H9 (cell line): Measurements from ENCODE around the gene NRXN3. TPM values are rescaled to one million over a fixed set of nuclear protein-coding genes. Genes with fewer than 3 reads are reported as not detected.

ENCODE experiments used
- DNase-seq: peaks from one replicate; pipeline ENCODE4 v3.0.0-alpha.2; 2017
- H2AFZ ChIP-seq: one replicate; pipeline ENCODE4 v1.6.1; 2013; ENCODE audit warnings: mild to moderate bottlenecking, low read length, control low read depth, moderate library complexity
- H2AK5ac ChIP-seq: 2 replicates; pipeline ENCODE4 v1.6.1; 2013; ENCODE audit warnings: low read length, control low read depth, mixed read lengths; ENCODE audit not compliant: insufficient read length
- H2BK120ac ChIP-seq: one replicate; pipeline ENCODE4 v1.6.1; 2013; ENCODE audit warnings: low read depth, mild to moderate bottlenecking, low read length, control low read depth, inconsistent platforms; ENCODE audit not compliant: poor library complexity, severe bottlenecking
- H2BK12ac ChIP-seq: 2 replicates; pipeline ENCODE4 v1.6.1; 2013; ENCODE audit warnings: low read length, control low read depth, mixed read lengths, low read depth; ENCODE audit not compliant: insufficient read length
- H2BK15ac ChIP-seq: 2 replicates; pipeline ENCODE4 v1.6.1; 2013; ENCODE audit warnings: low read depth, low read length, control low read depth
- H2BK20ac ChIP-seq: one replicate; pipeline ENCODE4 v1.6.1; 2013; ENCODE audit warnings: low read depth, mild to moderate bottlenecking, low read length, control low read depth, inconsistent platforms; ENCODE audit not compliant: poor library complexity, severe bottlenecking
- H2BK5ac ChIP-seq: 2 replicates; pipeline ENCODE4 v1.6.1; 2013; ENCODE audit warnings: low read length, control low read depth, mixed read lengths; ENCODE audit not compliant: insufficient read length
- H3K14ac ChIP-seq: 2 replicates; pipeline ENCODE4 v1.6.1; 2013; ENCODE audit warnings: low read length, control low read depth; ENCODE audit not compliant: insufficient read depth
- H3K18ac ChIP-seq: 2 replicates; pipeline ENCODE4 v1.6.1; 2013; ENCODE audit warnings: low read depth, mild to moderate bottlenecking, mixed read lengths, low read length, control low read depth; ENCODE audit not compliant: insufficient read length
- H3K23ac ChIP-seq: 2 replicates; pipeline ENCODE4 v1.6.1; 2013; ENCODE audit warnings: low read length, control low read depth, mixed read lengths, low read depth; ENCODE audit not compliant: insufficient read length
- H3K23me2 ChIP-seq: 2 replicates; pipeline ENCODE4 v1.6.1; 2013; ENCODE audit warnings: low read depth, mild to moderate bottlenecking, mixed read lengths, low read length, control low read depth; ENCODE audit not compliant: insufficient read length, poor library complexity, severe bottlenecking
- H3K27ac ChIP-seq: 2 replicates; pipeline ENCODE4 v1.5.1; 2013; ENCODE audit warnings: low read length, control low read depth, mixed read lengths, low read depth; ENCODE audit not compliant: insufficient read length
- H3K27me3 ChIP-seq: 2 replicates; pipeline ENCODE4 v1.6.1; 2013; ENCODE audit warnings: low read length, control low read depth, inconsistent platforms; ENCODE audit not compliant: insufficient read depth
- H3K4ac ChIP-seq: 2 replicates; pipeline ENCODE4 v1.6.1; 2013; ENCODE audit warnings: low read depth, mild to moderate bottlenecking, control low read depth, inconsistent platforms, low read length, moderate library complexity
- H3K4me1 ChIP-seq: 2 replicates; pipeline ENCODE4 v1.6.1; 2013; ENCODE audit warnings: low read length, control low read depth, inconsistent platforms; ENCODE audit not compliant: insufficient read depth
- H3K4me2 ChIP-seq: 2 replicates; pipeline ENCODE4 v1.6.1; 2013; ENCODE audit warnings: low read length, control low read depth, mixed read lengths; ENCODE audit not compliant: insufficient read length, insufficient read depth
- H3K56ac ChIP-seq: 2 replicates; pipeline ENCODE4 v1.6.1; 2013; ENCODE audit warnings: low read depth, mild to moderate bottlenecking, mixed read lengths, low read length, control low read depth; ENCODE audit not compliant: insufficient read length
- H3K79me1 ChIP-seq: 2 replicates; pipeline ENCODE4 v1.6.1; 2013; ENCODE audit warnings: low read depth, mild to moderate bottlenecking, moderate library complexity, low read length, control low read depth, inconsistent platforms; ENCODE audit not compliant: insufficient read depth, poor library complexity, severe bottlenecking
- H3K79me2 ChIP-seq: 2 replicates; pipeline ENCODE4 v1.6.1; 2013; ENCODE audit warnings: low read length, control low read depth, inconsistent platforms; ENCODE audit not compliant: insufficient read depth
- H3K9ac ChIP-seq: 2 replicates; pipeline ENCODE4 v1.6.1; 2013; ENCODE audit warnings: low read length, control low read depth, mixed read lengths; ENCODE audit not compliant: insufficient read length; ENCODE audit errors: extremely low read depth
- H3K9me3 ChIP-seq: one replicate; pipeline ENCODE4 v1.6.1; 2013; ENCODE audit warnings: low read depth, low read length, inconsistent platforms; ENCODE audit not compliant: control insufficient read depth
- H3T11ph ChIP-seq: one replicate; pipeline ENCODE4 v1.6.1; 2013; ENCODE audit warnings: mild to moderate bottlenecking, low read length, control low read depth, inconsistent platforms
- H4K20me1 ChIP-seq: one replicate; pipeline ENCODE4 v1.6.1; 2013; ENCODE audit not compliant: control insufficient read depth, insufficient read length, insufficient read depth
- H4K5ac ChIP-seq: 2 replicates; pipeline ENCODE4 v1.6.1; 2013; ENCODE audit warnings: low read depth, mild to moderate bottlenecking, mixed read lengths, low read length, control low read depth; ENCODE audit not compliant: insufficient read length
- H4K8ac ChIP-seq: replicated peaks from 2 replicates; pipeline ENCODE4 v1.6.1; 2013; ENCODE audit warnings: low read length, control low read depth, mixed read lengths, low read depth; ENCODE audit not compliant: insufficient read length
- H4K91ac ChIP-seq: 2 replicates; pipeline ENCODE4 v1.6.1; 2013; ENCODE audit warnings: low read depth, mild to moderate bottlenecking, moderate library complexity, mixed read lengths, low read length, control low read depth; ENCODE audit not compliant: insufficient read length
- H3K27ac Mint-ChIP-seq, 3 experiments: 2 replicates in 2 of 3; 3 replicates in 1 of 3; pipeline ENCODE4 v1.8.0; 2020 to 2021; ENCODE audit warnings: mixed read lengths in 3 of 3, mild to moderate bottlenecking in 1 of 3, moderate library complexity in 1 of 3
- H3K27me3 Mint-ChIP-seq: 2 replicates; pipeline ENCODE4 v1.8.0; 2021; ENCODE audit warnings: low read depth, mild to moderate bottlenecking, moderate library complexity, mixed read lengths
- H3K36me3 Mint-ChIP-seq, 3 experiments: 2 replicates in 2 of 3; 3 replicates in 1 of 3; pipeline ENCODE4 v1.8.0; 2020 to 2021; ENCODE audit warnings: low read depth in 3 of 3, mixed read lengths in 3 of 3; ENCODE audit not compliant: insufficient read depth in 1 of 3
- H3K4me1 Mint-ChIP-seq, 2 experiments: 2 replicates each; pipeline ENCODE4 v1.8.0; 2020; ENCODE audit warnings: mixed read lengths in 2 of 2
- H3K4me3 Mint-ChIP-seq, 2 experiments: 2 replicates in 1 of 2; 3 replicates in 1 of 2; pipeline ENCODE4 v1.8.0; 2020 to 2021; ENCODE audit warnings: mild to moderate bottlenecking in 2 of 2, mixed read lengths in 2 of 2, moderate library complexity in 1 of 2
- H3K9me3 Mint-ChIP-seq, 2 experiments: 2 replicates in 1 of 2; 3 replicates in 1 of 2; pipeline ENCODE4 v1.8.0; 2020; ENCODE audit warnings: mild to moderate bottlenecking in 2 of 2, mixed read lengths in 2 of 2, moderate library complexity in 1 of 2
- CTCF ChIP-seq: fragments of 200-600 bp; sonication (generic); conservative IDR thresholded peaks from 3 replicates; pipeline ENCODE4 v1.8.0; 2021; ENCODE audit warnings: antibody characterized with exemption, mild to moderate bottlenecking
- WGBS: extraction: QIAGEN DNeasy Blood & Tissue Kit; methylation state at CpG from one replicate; pipeline ENCODE4 v1.1.7; 2013; ENCODE audit warnings: missing lambda C conversion rate, low lambda C conversion rate, mixed read lengths; ENCODE audit not compliant: insufficient read length; ENCODE audit errors: extremely low coverage; 5-methylcytosine and 5-hydroxymethylcytosine counted together
- total RNA-seq: library from RNA; stranded (reverse); gene quantifications from 2 replicates; pipeline ENCODE4 v1.2.1, GENCODE V29; 2021

Gene NRXN3
- total RNA-seq, 1 experiment from 2014 or later: 1.8 TPM

- Histone ChIP-seq H3K23ac (no peak overlapping the region), H3K18ac (no peak overlapping the region), H2AFZ (no peak overlapping the region), H3K9ac (no peak overlapping the region), H2BK15ac (no peak overlapping the region), H3K56ac (no peak overlapping the region), H4K91ac (no peak overlapping the region), H4K20me1 (no peaks in the 10 kb centered on the region), H2BK120ac (no peak overlapping the region), H3K14ac (no peak overlapping the region), H3T11ph (no peak overlapping the region), H2BK12ac (no peak overlapping the region), H3K4me1 (no peaks in the 10 kb centered on the region), H3K9me3 (no peaks in the 10 kb centered on the region), H2BK5ac (no peak overlapping the region), H3K79me2 (no peaks in the 10 kb centered on the region), H3K27ac (no peak overlapping the region), H3K79me1 (no peaks in the 10 kb centered on the region), H3K23me2 (no peaks in the 10 kb centered on the region), H3K27me3 (no peaks in the 10 kb centered on the region), H4K5ac (no peak overlapping the region), H2BK20ac (no peak overlapping the region), H2AK5ac (no peak overlapping the region), H3K4me2 (no peak overlapping the region), H4K8ac (no peak overlapping the region), H3K4ac (no peak overlapping the region)
- WGBS: no CpG with 5 or more reads among the region's 3 CpGs
- Mint-ChIP-seq H3K9me3 (peaks cover 14 to 15% of the 10 kb centered on the region in 2 experiments), H3K27ac (no peak overlapping the region), H3K27me3 (no peaks in the 10 kb centered on the region), H3K4me1 (peaks cover 13 to 14% of the 10 kb centered on the region in 2 experiments), H3K4me3 (no peak overlapping the region), H3K36me3 (peaks cover 2 to 12% (median 6%) of the 10 kb centered on the region in 3 experiments; a peak in 4 of 7 replicates)
- TF ChIP-seq CTCF: no peak
- no peak for DNase-seq
Measured at GRCh38 chr14:79134361-79134760, 964.2 kb downstream of the NRXN3 start.
